NB4 (cell line): ENCODE measurements around the gene CD28.

Source experiments
- DNase-seq: peaks from one replicate; pipeline ENCODE4 v3.0.0; 2010; ENCODE audit warnings: low read depth
- H3K4me3 ChIP-seq: one replicate; pipeline ENCODE4 v1.5.1; 2011; ENCODE audit warnings: mild to moderate bottlenecking, low read depth, low read length, moderate library complexity
- MYC ChIP-seq: IDR thresholded peaks from 2 replicates; pipeline ENCODE4 v1.6.1; 2011; ENCODE audit warnings: low read depth, low read length
- POLR2A ChIP-seq: IDR thresholded peaks from 2 replicates; pipeline ENCODE4 v1.6.1; 2011; ENCODE audit warnings: mild to moderate bottlenecking; ENCODE audit not compliant: insufficient read length; ENCODE audit errors: extremely low read depth
- TF ChIP-seq, protein P1 (sequence below): IDR thresholded peaks from 2 replicates; pipeline ENCODE4 v1.6.1; 2011; ENCODE audit warnings: low read depth, low read length
- TF ChIP-seq, protein P2 (sequence below): IDR thresholded peaks from one replicate; pipeline ENCODE4 v1.5.1; 2012; ENCODE audit warnings: low read depth, low read length

The CD28 gene

DNA sequence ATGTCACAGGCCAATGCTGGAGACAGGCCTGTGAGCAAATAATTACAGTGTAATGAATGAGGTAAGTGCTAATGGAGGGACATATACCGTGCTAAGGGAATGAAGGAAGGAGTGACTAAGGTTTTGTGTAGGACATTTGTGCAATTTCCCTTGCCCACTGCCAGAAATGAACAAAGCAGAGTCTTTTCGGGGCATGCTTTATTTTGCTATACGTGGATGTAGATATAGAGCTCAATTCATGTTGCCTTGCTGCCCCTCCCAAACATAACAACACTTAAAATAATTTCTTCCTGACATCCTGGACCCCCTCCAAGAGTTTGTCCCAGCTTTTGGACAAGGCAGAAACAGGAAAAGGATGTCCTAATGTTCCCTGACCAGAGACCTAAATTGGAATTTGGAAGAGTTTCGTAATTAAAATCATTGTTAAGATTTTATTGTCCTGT lies 23.7 kb upstream of the CD28 start:
- DNase-seq = no peak
- H3K4me3 ChIP-seq = no peak overlapping the region
- TF ChIP-seq, protein P1, sequence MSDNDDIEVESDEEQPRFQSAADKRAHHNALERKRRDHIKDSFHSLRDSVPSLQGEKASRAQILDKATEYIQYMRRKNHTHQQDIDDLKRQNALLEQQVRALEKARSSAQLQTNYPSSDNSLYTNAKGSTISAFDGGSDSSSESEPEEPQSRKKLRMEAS = no peak
- TF ChIP-seq, protein P2, sequence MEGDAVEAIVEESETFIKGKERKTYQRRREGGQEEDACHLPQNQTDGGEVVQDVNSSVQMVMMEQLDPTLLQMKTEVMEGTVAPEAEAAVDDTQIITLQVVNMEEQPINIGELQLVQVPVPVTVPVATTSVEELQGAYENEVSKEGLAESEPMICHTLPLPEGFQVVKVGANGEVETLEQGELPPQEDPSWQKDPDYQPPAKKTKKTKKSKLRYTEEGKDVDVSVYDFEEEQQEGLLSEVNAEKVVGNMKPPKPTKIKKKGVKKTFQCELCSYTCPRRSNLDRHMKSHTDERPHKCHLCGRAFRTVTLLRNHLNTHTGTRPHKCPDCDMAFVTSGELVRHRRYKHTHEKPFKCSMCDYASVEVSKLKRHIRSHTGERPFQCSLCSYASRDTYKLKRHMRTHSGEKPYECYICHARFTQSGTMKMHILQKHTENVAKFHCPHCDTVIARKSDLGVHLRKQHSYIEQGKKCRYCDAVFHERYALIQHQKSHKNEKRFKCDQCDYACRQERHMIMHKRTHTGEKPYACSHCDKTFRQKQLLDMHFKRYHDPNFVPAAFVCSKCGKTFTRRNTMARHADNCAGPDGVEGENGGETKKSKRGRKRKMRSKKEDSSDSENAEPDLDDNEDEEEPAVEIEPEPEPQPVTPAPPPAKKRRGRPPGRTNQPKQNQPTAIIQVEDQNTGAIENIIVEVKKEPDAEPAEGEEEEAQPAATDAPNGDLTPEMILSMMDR = no peak
- TF ChIP-seq POLR2A = no peak
- no peak for TF ChIP-seq MYC

DNA sequence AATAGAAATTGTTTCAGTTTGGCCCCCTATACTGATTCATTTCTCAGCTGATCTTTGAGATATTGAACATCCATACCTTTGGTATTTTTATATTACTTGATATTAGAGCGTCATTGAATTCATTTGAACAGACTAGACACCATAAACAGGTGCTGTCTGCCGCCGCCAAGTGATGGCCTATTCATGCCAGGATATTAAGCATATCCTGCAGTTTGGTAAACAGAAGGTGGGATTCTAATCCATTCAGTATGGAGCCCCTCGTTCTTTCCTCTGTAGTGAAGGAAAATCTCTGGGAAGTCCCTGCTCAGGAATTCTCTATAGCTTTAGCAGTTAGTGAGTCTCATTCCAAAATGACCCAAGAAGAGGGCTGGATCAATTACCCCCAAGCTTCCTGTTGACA lies 23.0 kb upstream of the CD28 start:
- DNase-seq = no peak
- TF ChIP-seq POLR2A (no peak), MYC (no peak)
- TF ChIP-seq, protein P2 = no peak
- TF ChIP-seq, protein P1 = no peak
- no peak overlapping the region for H3K4me3 ChIP-seq

DNA sequence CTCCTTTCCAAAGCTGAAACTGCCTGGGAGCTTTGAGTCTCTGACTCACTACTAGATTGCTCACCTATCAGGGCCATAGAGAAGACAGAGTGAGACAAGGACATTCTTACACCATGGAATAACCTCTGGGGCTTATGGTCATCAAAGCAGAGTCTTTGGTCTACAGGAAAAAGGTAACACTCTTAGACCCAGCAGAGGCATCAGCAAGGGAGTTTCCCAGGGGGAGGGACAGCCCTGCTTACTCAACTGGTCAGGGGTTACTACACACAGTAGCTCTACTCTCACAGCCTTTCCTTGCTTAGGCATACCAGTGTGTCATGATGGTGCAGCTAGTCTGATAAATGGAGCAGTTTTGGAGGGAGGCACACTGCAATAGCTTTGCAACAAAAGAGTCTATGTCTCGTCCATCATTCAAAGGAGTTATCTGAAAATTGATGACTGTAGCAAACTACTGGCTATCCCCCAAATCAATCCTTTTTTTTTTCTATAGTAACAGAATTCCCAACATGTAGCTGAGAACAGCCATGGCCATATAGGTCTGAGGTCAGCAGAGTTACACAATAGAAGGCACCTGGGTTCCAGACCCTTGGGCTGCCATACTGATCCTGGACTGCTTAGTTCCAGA lies 22.4 kb upstream of the CD28 start:
- DNase-seq = no peak
- H3K4me3 ChIP-seq = no peak overlapping the region
- TF ChIP-seq, protein P2 = no peak
- no peak for TF ChIP-seq MYC
- TF ChIP-seq, protein P1 = no peak
- no peak for TF ChIP-seq POLR2A

DNA sequence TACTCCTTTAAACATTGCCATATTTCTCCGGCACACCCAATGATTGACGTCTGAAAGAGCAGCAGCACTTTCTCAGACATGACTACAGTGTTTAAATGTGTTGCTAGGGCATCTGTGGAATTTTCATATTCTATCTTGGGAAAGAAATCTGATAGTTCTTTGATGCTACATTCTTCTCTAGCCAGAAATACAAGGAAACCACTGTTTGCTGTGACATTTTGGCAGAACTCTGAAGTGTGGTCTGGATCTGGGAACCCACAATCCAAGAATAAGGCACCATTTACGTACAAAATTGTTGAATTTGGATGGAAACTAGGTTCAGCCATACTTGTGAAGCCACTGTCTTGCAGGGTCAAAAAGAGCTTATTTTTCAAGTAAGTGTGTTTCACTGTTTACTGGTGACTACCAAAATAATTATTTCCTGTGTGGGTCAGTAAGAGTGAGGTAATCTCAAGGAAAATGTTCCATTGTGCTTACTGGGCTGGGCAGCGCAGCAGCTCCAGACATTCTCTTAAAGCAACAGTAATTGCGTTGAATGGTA lies 21.3 kb upstream of the CD28 start:
- no peak for DNase-seq
- TF ChIP-seq MYC = no peak
- TF ChIP-seq, protein P1 = no peak
- TF ChIP-seq POLR2A = no peak
- TF ChIP-seq, protein P2 = no peak
- no peak overlapping the region for H3K4me3 ChIP-seq

DNA sequence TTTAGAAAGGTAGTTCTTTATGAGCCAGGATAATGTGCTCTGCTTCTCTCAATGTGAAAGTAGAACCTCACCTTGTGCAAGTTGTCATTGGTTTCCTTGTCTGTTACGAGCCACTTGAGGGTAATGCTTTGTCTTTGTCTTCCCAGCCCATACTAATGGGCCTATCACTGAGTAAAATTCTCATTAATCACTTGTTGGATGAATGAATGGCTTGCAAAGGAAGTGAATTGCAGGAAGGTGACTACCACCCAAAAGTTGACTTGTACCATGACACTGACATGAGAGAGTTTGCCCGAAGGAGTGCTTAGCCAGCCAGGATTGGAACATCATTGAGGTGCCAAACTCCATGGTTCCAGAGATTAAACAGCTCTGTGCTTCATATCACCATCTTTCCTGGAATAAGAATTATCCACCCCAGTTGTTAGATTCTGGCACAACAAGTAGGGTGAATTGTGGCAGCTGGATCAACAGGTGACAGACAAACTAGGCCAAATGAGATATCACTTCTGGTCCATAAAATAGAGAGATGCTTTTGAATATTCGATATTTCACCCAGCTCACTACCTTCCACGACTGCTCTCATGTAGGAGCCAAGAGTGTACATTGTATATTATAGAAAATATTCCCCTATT lies 20.5 kb upstream of the CD28 start:
- no peak overlapping the region for H3K4me3 ChIP-seq
- TF ChIP-seq MYC (no peak), POLR2A (no peak)
- TF ChIP-seq, protein P1 = no peak
- TF ChIP-seq, protein P2 = no peak
- DNase-seq = no peak
